Fibroblast of skin of left biceps (primary cell): ENCODE measurements around the gene VNN1.
"Not testable (repeated sequence)": the region's sequence is repeated elsewhere in the genome, so short reads cannot be mapped to it uniquely, and the experiment has no call there.

ENCODE experiments used
- DNase-seq, 2 experiments: peaks; one replicate each; pipeline ENCODE4 v3.0.0-alpha.2; 2013; ENCODE audit warnings: low read depth in 2 of 2

VNN1 gene

DNA sequence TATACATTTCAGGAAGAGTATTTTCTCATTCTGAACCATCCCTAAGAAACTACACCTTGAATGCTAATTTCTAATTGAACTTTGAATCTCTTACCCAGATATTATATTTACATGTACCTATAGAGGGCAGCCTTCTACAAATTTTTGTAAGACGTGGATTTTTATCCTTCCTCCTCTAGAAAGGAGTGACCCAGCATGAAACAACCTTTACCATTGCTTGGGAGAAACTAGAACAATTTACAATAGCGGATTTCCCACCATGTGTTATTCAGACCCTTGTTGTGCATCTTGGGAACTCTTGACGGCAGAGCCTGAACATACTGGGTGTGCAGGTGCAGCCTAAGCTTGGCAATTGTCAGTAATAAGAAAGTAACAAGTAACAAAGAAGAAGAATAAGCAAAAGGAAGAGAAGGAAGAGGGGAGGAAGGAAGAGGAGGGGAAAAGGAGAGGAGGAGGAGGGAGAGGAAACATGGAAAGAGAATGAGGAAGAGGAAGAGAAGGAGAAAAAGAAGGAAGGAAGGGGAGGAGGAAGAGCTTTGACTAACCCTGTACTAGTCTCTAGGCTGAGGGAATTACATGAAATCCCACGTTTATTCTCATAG is 44.1 kb downstream of the VNN1 start:
- DNase-seq = no peak

GRCh38 chr6:132666118-132666517 is 47.7 kb downstream of the VNN1 start:
- DNase-seq = no peak

DNA sequence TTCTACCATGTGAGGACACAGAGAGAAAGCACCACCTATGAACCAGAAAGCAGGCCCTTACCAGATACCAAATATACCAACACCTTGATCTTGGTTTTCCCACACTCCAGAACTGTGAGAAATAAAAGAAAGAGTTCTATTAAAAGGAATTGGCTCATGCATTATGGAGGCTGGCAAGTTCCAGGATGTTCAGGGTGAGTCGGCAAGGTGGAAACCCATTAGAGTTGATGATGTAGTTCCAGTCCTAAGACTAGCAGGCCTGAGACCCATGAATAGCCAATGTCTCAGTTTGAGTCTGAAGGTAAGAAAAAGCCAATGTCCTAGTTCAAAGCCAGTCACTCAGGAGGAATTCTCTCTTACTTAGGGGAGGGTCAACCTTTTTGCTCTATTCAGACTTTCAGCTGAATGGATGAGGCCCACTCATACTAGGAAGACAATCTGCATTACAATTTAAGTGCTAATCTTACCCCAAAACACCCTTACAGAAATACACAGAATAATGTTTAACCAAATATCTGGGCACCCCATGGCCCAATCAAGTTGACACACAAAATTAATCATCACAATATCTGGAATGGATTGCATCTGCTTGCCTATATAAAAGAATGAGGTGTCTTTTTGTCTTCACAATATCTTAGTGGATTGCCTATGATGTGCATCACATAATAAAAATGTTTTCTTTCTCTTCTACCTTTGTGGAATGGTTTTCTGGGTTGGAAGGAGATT is 49.4 kb downstream of the VNN1 start:
- DNase-seq = no peak

GRCh38 chr6:132663661-132664060 is 50.2 kb downstream of the VNN1 start:
- no peak for DNase-seq

GRCh38 chr6:132661906-132662305 is 51.9 kb downstream of the VNN1 start:
- no peak for DNase-seq

- no peak for DNase-seq
Observed at GRCh38 chr6:132659082-132659481, 54.8 kb downstream of the VNN1 start, which contains the start of gene TAAR1. TSS of gene TAAR1 (minus strand) at chr6:132659182. CDS start at chr6:132646003, 13,179 bp downstream.

DNA sequence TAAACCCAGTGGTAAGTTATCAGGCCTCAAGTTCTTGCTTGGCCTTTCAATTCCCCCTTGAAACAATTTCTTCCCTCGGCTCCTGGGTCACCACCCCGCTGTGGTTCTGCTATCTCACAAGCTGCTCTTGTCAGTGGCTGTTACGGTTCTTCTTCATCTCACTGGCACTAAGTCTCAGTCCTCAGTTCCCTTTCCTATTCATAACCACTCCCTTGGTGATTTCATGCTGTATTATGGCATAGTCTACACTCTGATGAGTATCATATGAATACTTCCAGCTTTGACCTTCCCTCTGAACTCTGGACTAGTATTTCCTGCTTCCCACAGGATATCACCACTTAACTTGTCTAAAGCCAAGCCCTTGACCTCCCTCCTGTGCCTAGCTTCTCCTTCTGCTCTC is 62.8 kb downstream of the VNN1 start:
- DNase-seq = no peak

- DNase-seq = no peak
Observed at GRCh38 chr6:132650429-132650828, 63.4 kb downstream of the VNN1 start.

GRCh38 chr6:132648828-132649227 is 65.0 kb downstream of the VNN1 start:
- no peak for DNase-seq

DNA sequence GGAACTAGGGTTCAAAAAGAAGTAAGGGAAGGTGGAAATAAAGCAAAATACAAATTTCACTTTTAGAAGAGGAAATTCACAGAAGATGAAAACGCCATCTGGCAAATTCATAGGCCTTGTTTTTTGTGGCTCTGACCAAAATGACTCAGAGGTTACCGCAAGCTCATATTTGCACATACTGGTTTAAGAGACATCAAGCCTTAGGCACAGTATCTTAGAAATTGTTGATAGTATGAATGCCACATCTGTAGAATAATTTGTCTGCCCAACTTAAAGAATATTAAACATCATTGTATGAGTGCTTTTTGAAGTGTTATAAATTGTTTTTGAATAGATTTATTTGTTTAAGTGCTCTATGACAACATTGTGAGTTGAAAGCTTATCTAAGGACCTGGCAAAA is 65.5 kb downstream of the VNN1 start:
- no peak for DNase-seq

DNA sequence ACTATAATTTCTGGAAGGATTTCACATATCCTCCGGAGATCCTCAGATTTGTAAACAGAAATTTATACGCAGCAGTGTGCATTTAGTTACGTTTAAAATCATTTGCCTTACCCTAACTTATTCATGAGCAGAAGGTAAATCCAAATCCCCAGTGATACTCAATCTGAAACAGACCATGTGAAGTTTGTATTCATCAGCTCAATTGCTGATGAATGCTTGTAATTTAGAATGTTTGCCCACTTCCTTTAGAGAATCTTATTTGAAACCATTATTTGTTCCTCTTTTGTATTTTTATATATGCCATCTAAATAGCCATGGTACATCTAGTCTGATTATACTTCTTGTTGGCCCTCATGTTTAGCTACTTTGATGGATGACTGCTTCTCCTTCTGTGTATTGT is 70.3 kb downstream of the VNN1 start:
- DNase-seq = no peak

GRCh38 chr6:132637135-132637534 is 76.7 kb downstream of the VNN1 start:
- not testable (repeated sequence) for DNase-seq

DNA sequence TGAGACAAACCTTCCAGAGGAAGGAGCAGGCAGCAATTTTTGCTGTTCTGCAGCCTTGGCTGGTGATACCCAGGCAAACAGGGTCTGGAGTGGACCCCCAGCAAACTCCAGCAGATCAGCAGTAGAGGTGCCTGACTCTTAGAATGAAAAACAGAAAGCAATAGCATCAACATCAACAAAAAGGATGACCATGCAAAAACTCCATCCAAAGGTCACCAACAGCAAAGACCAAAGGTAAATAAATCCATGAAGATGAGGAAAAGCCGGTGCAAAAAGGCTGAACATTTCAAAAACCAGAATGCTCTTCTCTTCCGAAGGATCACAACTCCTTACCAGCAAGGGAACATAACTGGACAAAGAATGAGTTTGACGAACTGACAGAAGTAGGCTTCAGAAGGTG is 77.9 kb downstream of the VNN1 start:
- not testable (repeated sequence) for DNase-seq

GRCh38 chr6:132635288-132635687 is 78.6 kb downstream of the VNN1 start:
- not testable (repeated sequence) for DNase-seq

DNA sequence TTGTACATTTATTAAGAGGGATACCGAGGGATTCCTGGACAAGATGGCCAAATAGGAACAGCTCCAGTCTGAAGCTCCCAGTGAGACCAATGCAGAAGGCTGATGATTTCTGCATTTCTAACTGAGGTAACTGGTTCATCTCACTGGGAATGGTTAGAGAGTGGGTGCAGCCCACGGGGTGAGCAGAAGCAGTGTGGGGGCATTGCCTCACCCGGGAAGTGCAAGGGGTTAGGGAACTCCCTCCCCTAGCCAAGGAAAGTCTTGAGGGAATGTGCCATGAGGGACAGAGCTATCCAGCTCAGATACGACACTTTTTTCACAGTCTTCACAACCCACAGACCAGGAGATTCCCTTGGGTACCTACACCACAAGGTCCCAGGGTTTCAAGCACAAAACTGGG is 79.1 kb downstream of the VNN1 start:
- DNase-seq = no peak

DNA sequence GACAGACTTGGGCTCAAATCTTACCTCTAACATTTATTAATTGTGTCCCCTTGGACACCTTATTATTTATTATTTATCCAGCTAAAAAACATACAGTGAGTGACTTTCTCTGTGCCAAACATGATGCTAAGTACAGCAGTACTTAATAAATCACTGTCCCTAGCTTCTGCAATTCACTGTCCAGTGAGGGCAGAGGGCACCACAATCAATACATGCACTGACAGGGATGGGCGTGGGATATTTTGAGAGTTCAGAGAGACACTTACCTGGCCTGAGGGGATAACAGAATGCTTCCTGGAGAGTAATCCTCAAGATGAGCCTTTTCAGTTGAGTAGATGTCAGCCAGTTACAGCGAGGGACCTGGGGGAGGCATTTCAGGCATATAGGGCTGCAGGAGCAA is 80.5 kb downstream of the VNN1 start:
- no peak for DNase-seq
